ENCODE results near the gene AGXT2.
"Not testable (repeated sequence)": the region's sequence is repeated elsewhere in the genome, so short reads cannot be mapped to it uniquely, and the experiment has no call there.

The AGXT2 gene

GRCh38 chr5:35012365-35012764 lies 35.4 kb downstream of the AGXT2 start:
- no peak for DNase-seq

DNA sequence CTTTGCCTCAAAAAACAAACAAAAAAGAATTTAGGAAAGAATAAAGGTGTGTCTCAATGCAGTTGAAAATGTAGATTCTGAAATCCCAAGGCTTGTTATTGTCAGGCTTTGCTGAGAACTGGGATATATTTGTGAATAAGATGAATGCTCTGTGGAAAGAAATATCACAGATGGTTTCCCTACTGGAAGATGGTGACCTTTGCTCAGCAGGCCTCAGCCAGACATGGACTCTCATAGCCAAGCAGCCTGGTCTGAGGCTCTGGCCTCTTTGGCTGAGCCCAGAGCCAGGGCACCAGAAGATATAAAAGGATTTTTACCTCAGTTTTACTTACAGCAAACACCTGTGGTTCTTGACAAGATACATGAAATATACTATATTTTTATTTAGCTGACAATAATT lies 37.1 kb downstream of the AGXT2 start:
- DNase-seq: no peak

GRCh38 chr5:35009657-35010056 lies 38.1 kb downstream of the AGXT2 start:
- no peak for DNase-seq

DNA sequence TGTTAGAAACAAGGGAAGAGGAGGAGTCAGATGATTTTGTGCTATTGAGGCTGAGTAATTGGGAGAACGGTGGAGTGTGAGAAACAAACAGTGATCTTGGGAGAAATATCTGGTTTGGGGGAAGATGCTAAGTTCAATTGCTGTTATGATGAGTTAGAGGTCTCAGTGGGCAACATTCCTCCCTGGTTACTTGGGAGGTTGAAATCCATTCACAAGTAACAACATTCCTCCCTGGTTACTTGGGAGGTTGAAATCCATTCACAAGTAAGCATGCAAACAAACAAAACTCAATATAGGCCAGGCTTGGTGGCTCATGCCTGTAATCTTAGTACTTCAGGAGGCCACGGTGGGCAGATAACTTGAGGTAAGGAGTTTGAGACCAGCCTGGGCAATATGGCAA lies 38.7 kb downstream of the AGXT2 start:
- DNase-seq: no peak

DNA sequence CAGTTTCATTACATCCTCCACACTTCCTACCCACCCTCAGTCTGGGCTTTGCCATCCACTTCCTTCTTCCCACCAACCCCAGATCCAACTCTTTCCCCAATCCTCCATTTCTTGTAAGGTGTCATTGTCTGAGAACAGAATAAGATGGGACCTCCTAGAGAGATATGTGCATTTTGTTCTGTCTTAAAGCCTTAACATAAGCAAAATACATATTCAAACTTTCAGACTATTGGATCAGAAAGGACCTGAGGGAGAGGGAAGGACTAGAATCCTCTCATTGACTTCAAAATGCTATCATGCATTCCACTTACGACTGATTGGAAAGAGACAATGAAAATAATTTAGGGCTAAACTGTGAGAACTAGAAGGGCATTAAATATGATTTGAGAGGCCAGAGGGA lies 43.0 kb downstream of the AGXT2 start:
- DNase-seq: no peak

GRCh38 chr5:35004200-35004599 lies 43.5 kb downstream of the AGXT2 start:
- no peak for DNase-seq

DNA sequence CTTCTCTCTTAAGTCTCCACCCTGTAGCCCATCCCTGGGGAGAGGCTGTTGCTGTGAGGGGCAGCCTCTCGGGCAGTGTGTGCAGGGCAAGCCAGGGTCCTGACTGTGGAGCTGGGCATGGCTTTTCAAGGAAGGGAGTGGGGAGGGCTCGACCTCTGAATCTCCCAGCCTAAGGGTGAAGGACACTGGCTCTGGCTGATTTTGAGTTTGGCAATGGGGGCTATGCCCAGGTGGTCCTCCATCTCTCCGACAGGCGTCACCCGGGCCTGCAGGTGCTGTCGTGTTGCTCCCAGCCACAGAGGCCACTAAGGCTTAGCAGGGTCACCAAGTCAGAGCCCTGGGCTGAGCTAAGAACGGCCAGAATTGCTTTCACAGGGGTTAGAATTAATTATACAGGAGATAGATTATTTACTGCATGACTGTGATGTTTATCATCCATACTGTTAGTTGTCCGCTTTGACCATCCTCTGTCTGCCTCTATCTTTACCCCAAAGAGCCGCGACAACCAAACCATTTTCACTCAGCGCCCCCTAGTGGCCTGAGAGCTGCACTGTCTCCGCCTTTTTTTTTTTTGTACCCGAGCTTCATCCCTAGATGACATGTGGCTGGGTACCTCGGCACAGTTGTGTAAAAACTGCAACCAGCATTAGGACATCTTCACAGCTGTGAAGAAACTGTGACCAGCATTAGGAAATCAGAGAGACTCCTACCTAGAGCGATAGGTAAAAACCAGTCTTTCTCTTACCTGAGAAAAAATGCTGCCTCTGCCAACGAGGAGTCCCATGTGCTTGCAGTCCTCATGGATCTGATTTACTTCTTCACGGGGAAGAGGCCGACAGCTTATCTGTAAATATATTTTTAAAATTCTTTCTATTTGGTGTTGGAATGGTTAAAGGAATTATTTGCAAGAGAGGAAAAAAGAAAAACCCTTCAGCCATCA lies 44.5 kb downstream of the AGXT2 start:
- no peak for DNase-seq

DNA sequence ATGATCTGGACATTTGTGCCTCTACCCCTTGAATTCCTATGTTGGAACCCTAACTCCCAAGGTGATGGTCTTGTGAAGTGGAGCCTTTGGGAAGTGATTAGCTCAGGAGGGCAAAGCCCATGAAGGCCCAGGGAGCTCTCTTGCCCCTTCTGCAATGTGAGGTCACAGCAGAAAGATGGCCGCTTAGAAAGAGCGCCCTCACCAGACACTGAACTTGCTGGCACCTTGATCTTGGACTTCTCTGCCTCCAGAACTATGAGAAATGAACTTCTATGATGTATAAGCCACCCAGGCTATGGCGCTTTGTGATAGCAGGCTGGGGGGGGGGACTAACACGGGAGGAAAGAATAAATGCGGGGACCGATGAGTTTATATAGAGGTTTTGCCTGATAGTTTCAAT lies 45.3 kb downstream of the AGXT2 start:
- DNase-seq: no peak

DNA sequence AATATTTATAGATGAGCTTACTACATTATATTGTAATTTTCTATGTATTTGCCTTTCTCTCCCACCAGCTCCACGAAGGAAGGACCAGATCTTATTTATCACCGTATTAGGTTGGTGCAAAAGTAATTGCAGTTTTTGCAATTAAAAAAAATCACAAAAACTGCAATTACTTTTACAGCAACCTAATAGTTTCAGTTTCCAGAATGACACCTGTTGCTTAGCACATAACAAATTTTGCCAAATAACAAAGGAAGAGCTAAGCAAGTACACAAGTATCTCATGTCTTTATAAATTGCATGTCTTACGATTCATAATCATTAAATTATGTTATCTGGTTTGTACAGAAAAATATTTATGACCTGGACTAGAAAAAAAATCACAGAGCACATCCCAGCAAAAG lies 45.9 kb downstream of the AGXT2 start:
- no peak for DNase-seq

GRCh38 chr5:34998058-34998789 lies 49.5 kb downstream of the AGXT2 start:
- DNase-seq: no peak

DNA sequence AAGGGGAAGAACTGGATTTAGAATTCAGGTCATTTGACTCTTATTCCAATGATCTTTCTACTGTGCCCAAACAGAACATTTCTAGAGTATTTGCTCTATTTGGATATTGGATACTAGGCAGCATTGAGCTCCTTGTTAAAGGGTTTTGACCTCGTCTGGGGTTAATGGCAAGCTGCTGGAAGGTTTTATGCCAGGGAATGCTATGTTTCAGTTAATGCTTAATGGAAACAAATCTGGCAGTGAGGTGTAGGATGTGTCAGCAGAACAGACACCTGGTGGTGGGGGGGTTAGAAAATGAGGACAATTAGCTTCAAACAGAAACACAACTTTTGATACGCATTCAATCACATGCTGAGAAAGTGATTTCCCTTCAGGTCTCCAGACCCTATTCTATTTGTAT lies 51.5 kb downstream of the AGXT2 start:
- no peak for DNase-seq

DNA sequence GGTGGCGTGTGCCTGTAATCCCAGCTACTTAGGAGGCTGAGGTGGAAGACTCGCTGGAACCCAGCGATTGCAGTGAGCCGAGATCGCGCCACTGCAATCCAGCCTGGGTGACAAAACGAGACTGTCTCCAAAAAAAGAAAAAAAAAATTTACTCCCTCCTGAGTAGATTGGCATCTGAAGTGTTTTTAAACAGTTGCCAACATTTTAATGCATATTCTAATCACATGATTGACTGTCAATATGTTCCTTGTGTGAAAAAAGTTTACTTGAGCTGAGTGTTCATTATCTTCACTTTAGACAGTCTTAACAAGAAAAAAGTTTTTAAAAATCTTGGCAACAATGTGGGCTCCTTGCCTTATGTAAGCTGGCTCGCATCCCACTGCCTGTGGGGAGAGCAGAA lies 53.8 kb downstream of the AGXT2 start:
- DNase-seq: no peak

DNA sequence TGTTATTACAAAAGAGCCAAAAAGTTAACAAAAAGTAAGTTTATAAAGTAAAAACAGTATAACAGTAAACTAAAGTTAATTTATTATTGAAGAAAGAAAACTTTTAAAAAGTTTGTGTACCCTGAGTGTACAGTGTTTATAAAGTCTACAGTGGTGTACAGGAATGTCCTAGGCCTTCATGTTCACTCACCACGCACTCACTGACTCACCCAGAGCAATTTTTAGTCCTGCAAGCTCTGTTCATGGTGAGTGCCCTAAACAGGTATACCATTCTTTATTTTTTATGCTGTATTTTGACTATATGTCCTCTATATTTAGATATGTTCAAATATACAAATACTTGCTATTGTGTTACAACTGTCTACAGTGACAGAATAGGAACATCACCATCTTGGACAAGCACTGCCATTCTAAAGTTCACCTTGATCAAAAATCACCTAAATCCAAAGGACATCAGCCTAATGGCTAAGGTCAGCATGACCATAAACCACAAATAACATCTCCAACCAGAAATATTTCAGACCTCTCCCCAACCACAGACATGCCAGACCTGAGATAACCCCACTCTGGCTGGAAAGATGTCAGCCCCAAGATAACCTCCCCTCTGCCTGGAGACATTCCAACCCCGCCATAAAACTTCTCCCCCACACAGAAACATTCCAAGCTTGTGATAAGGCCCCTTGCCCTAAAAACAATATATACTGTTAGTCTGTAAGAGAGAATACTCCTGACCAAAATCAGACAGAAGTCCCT lies 56.1 kb downstream of the AGXT2 start:
- no peak for DNase-seq

DNA sequence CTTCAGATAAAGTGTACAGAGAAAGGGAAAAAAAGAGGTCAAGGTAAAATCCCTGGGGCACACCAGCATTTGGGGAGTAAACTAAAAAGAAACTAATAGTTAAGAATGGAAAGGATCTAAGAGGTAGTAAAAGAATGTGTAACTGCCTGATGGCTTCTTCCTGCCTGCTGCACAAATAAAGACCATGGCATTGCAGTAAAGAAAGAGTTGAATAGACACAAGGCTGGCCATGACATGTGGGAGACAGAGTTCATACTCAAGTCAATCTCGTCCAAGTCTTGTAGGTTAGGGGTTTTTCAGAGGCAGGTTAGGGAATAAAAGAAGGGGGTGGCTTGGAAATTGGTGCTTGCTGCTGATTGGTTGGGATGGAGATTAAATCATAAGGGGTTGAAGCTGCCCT lies 60.8 kb downstream of the AGXT2 start:
- DNase-seq: no peak

DNA sequence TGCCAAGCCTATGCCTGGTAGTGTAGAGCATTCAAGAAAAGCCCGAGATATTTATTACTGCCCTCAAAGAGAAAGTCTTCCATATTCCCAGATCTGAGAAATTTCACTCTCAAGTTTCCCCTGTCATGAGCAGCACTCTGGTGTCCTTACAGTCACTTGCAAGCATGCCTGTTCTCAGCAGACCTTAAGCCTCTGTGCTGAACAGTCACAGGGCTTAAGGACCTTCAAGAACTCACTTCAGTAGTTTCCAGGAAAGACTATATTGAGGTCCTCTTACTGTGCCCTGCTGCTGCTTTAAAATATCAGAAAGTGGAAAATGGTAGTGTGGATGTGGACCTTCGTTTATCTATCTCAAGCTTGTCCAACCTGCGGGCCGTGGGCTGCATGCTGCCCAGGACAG lies 64.9 kb downstream of the AGXT2 start:
- no peak for DNase-seq

- DNase-seq: no peak
These were observed 69.1 kb downstream of the AGXT2 start for GRCh38 chr5:34978681-34979080.

- no peak for DNase-seq
These were observed 69.7 kb downstream of the AGXT2 start for GRCh38 chr5:34977934-34978613.

GRCh38 chr5:34976347-34976746 lies 71.4 kb downstream of the AGXT2 start:
- DNase-seq: no peak

DNA sequence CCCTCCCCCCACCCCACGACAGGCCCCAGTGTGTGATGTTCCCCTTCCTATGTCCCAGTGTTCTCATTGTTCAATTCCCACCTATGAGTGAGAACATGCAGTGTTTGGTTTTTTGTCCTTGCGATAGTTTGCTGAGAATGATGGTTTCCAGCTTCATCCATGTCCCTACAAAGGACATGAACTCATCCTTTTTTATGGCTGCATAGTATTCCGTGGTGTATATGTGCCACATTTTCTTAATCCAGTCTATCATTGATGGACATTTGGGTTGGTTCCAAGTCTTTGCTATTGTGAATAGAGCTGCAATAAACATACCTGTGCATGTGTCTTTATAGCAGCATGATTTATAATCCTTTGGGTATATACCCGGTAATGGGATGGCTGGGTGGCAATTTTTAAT lies 76.1 kb downstream of the AGXT2 start:
- DNase-seq: not testable (repeated sequence)

DNA sequence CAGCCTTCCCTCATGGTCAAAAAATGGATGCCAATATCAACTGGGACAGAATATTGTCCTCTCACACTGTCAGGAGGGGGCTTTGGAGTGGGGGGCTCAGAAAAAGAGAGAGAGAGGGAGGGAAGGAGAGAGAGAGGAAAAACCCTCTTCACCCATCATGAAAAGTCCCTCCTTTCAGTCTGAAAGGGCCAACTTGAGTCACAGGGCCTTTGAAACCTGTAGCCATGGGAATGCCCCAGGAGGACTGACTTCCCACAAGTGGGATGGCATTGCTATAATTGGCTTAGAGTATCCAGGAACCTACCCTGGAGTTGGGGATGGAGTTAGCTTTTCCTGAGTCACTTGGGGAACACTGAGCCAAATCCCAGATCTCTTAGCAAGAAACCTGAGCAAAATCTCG lies 77.2 kb downstream of the AGXT2 start:
- DNase-seq: no peak

GRCh38 chr5:34968258-34968657 lies 79.5 kb downstream of the AGXT2 start:
- DNase-seq: no peak

DNA sequence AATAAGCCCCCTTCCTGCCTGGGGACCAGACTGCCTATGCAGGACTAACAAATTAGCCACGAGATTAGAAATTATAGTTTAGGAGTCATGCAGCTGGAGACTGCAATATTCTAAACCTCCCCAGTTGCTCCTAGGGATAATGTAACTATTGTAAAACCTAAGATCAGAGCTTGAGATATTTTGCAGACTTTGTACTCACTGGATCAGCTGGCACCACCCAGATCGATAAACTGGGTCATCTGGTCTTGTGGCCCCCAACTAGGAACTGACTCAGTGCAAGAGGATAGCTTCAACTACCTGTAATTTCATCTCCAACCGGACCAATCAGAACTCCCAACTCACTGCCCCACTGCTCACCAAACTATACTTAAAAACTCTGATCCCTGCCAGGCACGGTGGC lies 80.2 kb downstream of the AGXT2 start:
- DNase-seq: no peak

DNA sequence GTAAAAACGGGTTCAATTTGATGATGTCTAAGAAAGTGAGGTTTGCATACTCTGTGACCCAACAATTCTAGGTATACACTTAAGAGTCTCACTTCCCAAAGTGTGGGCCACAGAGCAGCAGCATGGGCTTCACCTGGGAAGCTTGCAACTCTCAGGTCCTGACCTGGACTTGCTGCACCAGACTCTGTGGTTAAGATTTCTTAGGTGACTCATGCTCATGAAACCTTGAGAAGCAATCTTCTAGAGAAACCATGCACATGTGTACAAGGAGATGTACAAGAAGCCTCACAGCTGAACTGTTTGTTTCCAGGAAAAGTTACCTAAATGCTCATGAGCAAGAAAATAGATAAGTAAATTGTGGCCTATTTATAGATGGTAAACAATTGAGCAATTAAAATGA lies 88.4 kb downstream of the AGXT2 start:
- DNase-seq: no peak

Measured in SIG-M5 (cell line).